Measurements from ENCODE around the gene PARD3B.

Gene PARD3B

GRCh38 chr2:204713211-204713610 lies 167.9 kb downstream of the PARD3B start:
- DNase-seq, result no peak

GRCh38 chr2:204715361-204715760 lies 170.1 kb downstream of the PARD3B start:
- no peak for DNase-seq

- DNase-seq, result no peak
These were observed 172.3 kb downstream of the PARD3B start for GRCh38 chr2:204717591-204717990.

- DNase-seq, result no peak
These were observed 173.3 kb downstream of the PARD3B start for GRCh38 chr2:204718607-204719006.

- DNase-seq, result no peak
These were observed 175.6 kb downstream of the PARD3B start for GRCh38 chr2:204720874-204721273.

GRCh38 chr2:204722207-204722606 lies 176.9 kb downstream of the PARD3B start:
- no peak for DNase-seq

GRCh38 chr2:204722691-204723090 lies 177.4 kb downstream of the PARD3B start:
- no peak for DNase-seq

GRCh38 chr2:204725693-204726360 lies 180.6 kb downstream of the PARD3B start:
- no peak for DNase-seq

- no peak for DNase-seq
These were observed 181.6 kb downstream of the PARD3B start for GRCh38 chr2:204726831-204727230.

- DNase-seq, result no peak
These were observed 182.1 kb downstream of the PARD3B start for GRCh38 chr2:204727368-204727767.

- DNase-seq, result no peak
These were observed 185.3 kb downstream of the PARD3B start for GRCh38 chr2:204730603-204731002.

GRCh38 chr2:204732019-204732418 lies 186.7 kb downstream of the PARD3B start:
- no peak for DNase-seq

GRCh38 chr2:204737296-204737695 lies 192.0 kb downstream of the PARD3B start:
- no peak for DNase-seq

- DNase-seq, result no peak
These were observed 193.4 kb downstream of the PARD3B start for GRCh38 chr2:204738721-204739120.

- DNase-seq, result no peak
These were observed 198.2 kb downstream of the PARD3B start for GRCh38 chr2:204743393-204743960.

- DNase-seq, result no peak
These were observed 199.2 kb downstream of the PARD3B start for GRCh38 chr2:204744506-204744905.

- DNase-seq, result no peak
These were observed 203.0 kb downstream of the PARD3B start for GRCh38 chr2:204748286-204748685.

- DNase-seq, result no peak
These were observed 204.0 kb downstream of the PARD3B start for GRCh38 chr2:204749319-204749718.

- DNase-seq, result no peak
These were observed 205.1 kb downstream of the PARD3B start for GRCh38 chr2:204750389-204750788.

- DNase-seq, result no peak
These were observed 206.2 kb downstream of the PARD3B start for GRCh38 chr2:204751472-204751871.

- DNase-seq, result no peak
These were observed 208.6 kb downstream of the PARD3B start for GRCh38 chr2:204753841-204754240.

GRCh38 chr2:204754898-204755297 lies 209.6 kb downstream of the PARD3B start:
- DNase-seq, result no peak

- DNase-seq, result no peak
These were observed 218.9 kb downstream of the PARD3B start for GRCh38 chr2:204763974-204764703.

GRCh38 chr2:204770735-204771134 lies 225.5 kb downstream of the PARD3B start:
- no peak for DNase-seq
